Ovary (tissue), 9 donors: ENCODE data around the gene SLC1A7. TPM values are rescaled to one million over a fixed set of nuclear protein-coding genes. Genes with fewer than 3 reads are reported as not detected.

Experiments
- DNase-seq, 5 donors: peaks; one replicate each; pipeline ENCODE4 v3.0.0-alpha.2; 2019 to 2020
- H3K27ac ChIP-seq, 2 donors: fragments of 200-600 bp; one replicate each; pipeline versions ENCODE4 v1.5.1 to v1.8.0; 2019 to 2022
- H3K27me3 ChIP-seq: fragments of 200-600 bp; one replicate; pipeline ENCODE4 v1.8.0; 2022
- H3K36me3 ChIP-seq: fragments of 200-600 bp; sonication (generic); one replicate; pipeline ENCODE4 v1.5.1; 2019
- H3K4me1 ChIP-seq: one replicate; pipeline ENCODE4 v1.8.1; 2013; ENCODE audit warnings: mild to moderate bottlenecking, moderate library complexity; ENCODE audit not compliant: insufficient read depth
- H3K4me3 ChIP-seq: fragments of 200-600 bp; sonication (generic); one replicate; pipeline ENCODE4 v1.5.1; 2017
- H3K9me3 ChIP-seq, 2 donors: fragments of 200-600 bp in 1 of 2; sonication (generic) in 1 of 2; one replicate each; pipeline versions ENCODE4 v1.5.1 to v1.8.1; 2013 to 2019; ENCODE audit warnings: mild to moderate bottlenecking in 1 of 2, moderate library complexity in 1 of 2
- CTCF ChIP-seq, 3 donors: fragments of 450-650 bp in 2 of 3; fragments of 200-600 bp in 1 of 3; IDR thresholded peaks; one replicate each; pipeline versions ENCODE4 v1.5.1 to v1.8.0; 2016 to 2022; ENCODE audit warnings: antibody characterized with exemption in 3 of 3, mild to moderate bottlenecking in 1 of 3
- EP300 ChIP-seq: sonication (generic); formaldehyde crosslinking; IDR thresholded peaks from one replicate; pipeline ENCODE4 v1.6.1; 2017; ENCODE audit warnings: antibody characterized with exemption
- POLR2A ChIP-seq: fragments of 450-650 bp; IDR thresholded peaks from one replicate; pipeline ENCODE4 v1.6.1; 2017; ENCODE audit warnings: antibody characterized with exemption, mild to moderate bottlenecking, moderate library complexity
- WGBS, 3 donors: extraction: QIAGEN DNeasy Blood & Tissue Kit in 1 of 3; methylation state at CpG; one replicate each; pipeline versions ENCODE4 v1.1.5 to v1.1.7; 2013 to 2017; 5-methylcytosine and 5-hydroxymethylcytosine counted together
- intact Hi-C, 4 donors: fragments of 100-400 bp; cut with DNase I; formaldehyde crosslinking; loops; one replicate each; pipeline versions ENCODE4 v1.11.0 to v1.15.1; 2022 to 2023
- polyA plus RNA-seq, 2 donors: library from polyadenylated mRNA; stranded (reverse); fragments of 200-250 nt in 1 of 2; fragments of 350-450 nt in 1 of 2; fragmentation: Illumina TruSeq in 1 of 2; extraction: RNeasy Lipid Tissue Mini Kit (QIAGEN cat#74804) in 1 of 2; gene quantifications; one replicate each; pipeline ENCODE4 v1.2.3, GENCODE V29; 2013 to 2014
- total RNA-seq, 7 donors: library from RNA; depleted of rRNA in 2 of 7; stranded (reverse); fragments of >200 nt in 2 of 7; fragmentation: NEBNext Ultra II Directional in 3 of 7; extraction: Animal tissue kit (Norgen Biotek cat#: 25700) in 3 of 7; gene quantifications; one replicate each; pipeline versions ENCODE4 v1.1.0 to v1.2.4, GENCODE V29; 2016 to 2023
- donor health status: DM: no; HTN: no; CAD: no; lungs with moderate emphysema.
- donor health status: DM: no; HTN: no; CAD: no.
- donor health status: Bipolar disorder and iron deficiency.
- donor health status: DM: yes; HTN: yes; CAD: no.
- donor health status: DM: no; HTN: no; CAD: no.
- donor health status: DM: yes; HTN: yes; CAD: no.

SLC1A7 gene
- total and polyA plus RNA-seq, 9 donors: 0.25 to 0.28 TPM; not detected in 7

- 40 to 54% (median 54%) methylated on average over 6 of the region's 6 CpGs for WGBS, 3 donors
- H3K27ac ChIP-seq: no peak overlapping the region
- no peaks in the 10 kb centered on the region for H3K9me3 ChIP-seq
- no peaks in the 10 kb centered on the region for H3K36me3 ChIP-seq
- H3K4me3 ChIP-seq: no peak overlapping the region
- no peak for TF ChIP-seq CTCF (IDR thresholded peaks at IDR 0.05)
- TF ChIP-seq POLR2A: no peak
- TF ChIP-seq EP300: no peak
- intact Hi-C loops: loop anchor here in 1 of 4 donors (10.0 kb wide), 2 partner anchors 52 to 118 kb away; no protein-coding TSS in a partner anchor
- no peaks in the 10 kb centered on the region for H3K27me3 ChIP-seq
- peak in 4 of 5 donors; percentile 11 to 41 (median 23) for DNase-seq
- H3K4me1 ChIP-seq: peaks cover 13% of the 10 kb centered on the region
Measured at GRCh38 chr1:53066488-53066887, 76.0 kb downstream of the SLC1A7 start.

- no peak for TF ChIP-seq POLR2A
- TF ChIP-seq CTCF (IDR thresholded peaks at IDR 0.05): no peak
- TF ChIP-seq EP300: no peak
- Histone ChIP-seq H3K4me1 (peaks cover 21% of the 10 kb centered on the region), H3K36me3 (no peaks in the 10 kb centered on the region), H3K4me3 (no peak overlapping the region), H3K9me3 (no peaks in the 10 kb centered on the region), H3K27ac (no peak overlapping the region), H3K27me3 (no peaks in the 10 kb centered on the region)
- intact Hi-C loops: loop anchor here in 1 of 4 donors (10.0 kb wide), 2 partner anchors 51 to 119 kb away; no protein-coding TSS in a partner anchor
- WGBS, 3 donors: 95 to 98% (median 96%) methylated on average over 7 of the region's 7 CpGs
- peak in 4 of 5 donors; percentile 14 to 31 (median 17) for DNase-seq
Measured at GRCh38 chr1:53065391-53065790, 77.0 kb downstream of the SLC1A7 start.

- H3K4me3 ChIP-seq: peak overlapping the region; percentile 78
- H3K4me1 ChIP-seq: peaks cover 21% of the 10 kb centered on the region
- TF ChIP-seq POLR2A (no peak), CTCF (IDR thresholded peaks at IDR 0.05) (no peak), EP300 (no peak)
- DNase-seq: peak in 4 of 5 donors; percentile 11 to 34 (median 18)
- H3K36me3 ChIP-seq: no peaks in the 10 kb centered on the region
- 79 to 89% (median 85%) methylated on average over 9 of the region's 9 CpGs for WGBS, 3 donors
- H3K27me3 ChIP-seq: no peaks in the 10 kb centered on the region
- H3K9me3 ChIP-seq: no peaks in the 10 kb centered on the region
- intact Hi-C loops: loop anchor here in 2 of 4 donors (5.0 to 10.0 kb wide), 4 partner anchors 37 to 142 kb away; partner anchors contain the start of gene ECHDC2 (in 2 of the 2)
- H3K27ac ChIP-seq: peak overlapping the region; percentile 88 to 94
Measured at GRCh38 chr1:53063744-53064515, 78.5 kb downstream of the SLC1A7 start.

GRCh38 chr1:53062708-53063591, 79.5 kb downstream of the SLC1A7 start:
- TF ChIP-seq POLR2A (no peak), CTCF (IDR thresholded peaks at IDR 0.05) (no peak), EP300 (no peak)
- Histone ChIP-seq H3K36me3 (no peaks in the 10 kb centered on the region), H3K4me1 (peaks cover 21% of the 10 kb centered on the region), H3K27me3 (no peaks in the 10 kb centered on the region), H3K27ac (peak overlapping the region; percentile 88 to 94), H3K9me3 (no peaks in the 10 kb centered on the region), H3K4me3 (peak overlapping the region; percentile 78)
- WGBS, 3 donors: 14% methylated on average over 56 to 61 of the region's 61 CpGs
- DNase-seq: peak in 3 of 5 donors; percentile 50 to 60 (median 51)
- intact Hi-C loops: loop anchor here in 2 of 4 donors (5.0 to 10.0 kb wide), 4 partner anchors 36 to 141 kb away; partner anchors contain the start of gene ECHDC2 (in 2 of the 2)
